T-helper 1 cell (primary cell): Measurements from ENCODE around the gene STRA8.
A peak's percentile ranks its signal among the peaks of the same experiment; 100 is the strongest.

Source experiments
- DNase-seq, 5 donors: peaks; one replicate each; pipeline ENCODE4 v3.0.0-alpha.2; 2012 to 2020

Gene STRA8

GRCh38 chr7:135270577-135271254, 37.1 kb downstream of the STRA8 start:
- DNase-seq: no peak

- no peak for DNase-seq
Observed at GRCh38 chr7:135271255-135271615, 37.6 kb downstream of the STRA8 start.

- no peak for DNase-seq
Observed at GRCh38 chr7:135272303-135272702, 38.7 kb downstream of the STRA8 start.

- DNase-seq: no peak
Observed at GRCh38 chr7:135273581-135273980, 39.9 kb downstream of the STRA8 start.

GRCh38 chr7:135274495-135275268, 41.0 kb downstream of the STRA8 start:
- DNase-seq: peak in 4 of 5 donors; percentile 34 to 64 (median 56)

- no peak for DNase-seq
Observed at GRCh38 chr7:135275971-135276580, 42.4 kb downstream of the STRA8 start.

GRCh38 chr7:135277161-135277560, 43.5 kb downstream of the STRA8 start:
- no peak for DNase-seq

- DNase-seq: peak; percentile 38 to 81 (median 69)
Observed at GRCh38 chr7:135281363-135281949, 47.8 kb downstream of the STRA8 start.

- DNase-seq: peak in 1 of 5 donors; percentile 38
Observed at GRCh38 chr7:135282561-135283254, 49.1 kb downstream of the STRA8 start.

- DNase-seq: no peak
Observed at GRCh38 chr7:135283959-135284638, 50.5 kb downstream of the STRA8 start.

- no peak for DNase-seq
Observed at GRCh38 chr7:135285547-135286233, 52.1 kb downstream of the STRA8 start.

GRCh38 chr7:135286876-135287275, 53.2 kb downstream of the STRA8 start:
- no peak for DNase-seq

- DNase-seq: no peak
Observed at GRCh38 chr7:135290594-135290993, 57.0 kb downstream of the STRA8 start.

GRCh38 chr7:135291809-135292253, 58.2 kb downstream of the STRA8 start:
- DNase-seq: no peak

GRCh38 chr7:135299235-135299634, 65.6 kb downstream of the STRA8 start:
- no peak for DNase-seq

- no peak for DNase-seq
Observed at GRCh38 chr7:135300913-135301765, 67.5 kb downstream of the STRA8 start.
